CD1c-positive myeloid dendritic cell (primary cell): ENCODE measurements around the gene EPHA2.
"Not testable (repeated sequence)": the region's sequence is repeated elsewhere in the genome, so short reads cannot be mapped to it uniquely, and the experiment has no call there.

ENCODE experiments used
- DNase-seq: peaks from one replicate; pipeline ENCODE4 v3.0.0-alpha.2; 2016; ENCODE audit errors: extremely low spot score

Gene EPHA2

DNA sequence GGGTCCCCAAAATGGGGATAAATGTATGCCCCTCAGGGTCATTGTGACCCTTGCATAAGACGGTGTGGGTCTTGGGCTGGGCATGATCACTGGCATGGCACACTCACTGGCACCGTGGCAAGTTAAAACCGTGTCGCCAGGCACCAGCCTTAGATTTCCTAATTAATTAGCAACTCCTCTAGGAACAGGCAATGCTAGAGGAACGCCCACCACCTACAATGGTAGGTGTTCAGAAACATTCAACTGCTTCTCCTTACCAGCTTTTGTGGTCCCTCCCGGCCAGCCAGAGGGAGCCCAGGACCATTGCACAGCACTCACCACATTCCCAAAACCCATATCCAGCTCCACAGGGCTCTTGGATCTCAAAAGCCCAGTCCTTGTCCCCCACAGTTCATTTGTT is 36.4 kb downstream of the EPHA2 start:
- DNase-seq, result no peak

DNA sequence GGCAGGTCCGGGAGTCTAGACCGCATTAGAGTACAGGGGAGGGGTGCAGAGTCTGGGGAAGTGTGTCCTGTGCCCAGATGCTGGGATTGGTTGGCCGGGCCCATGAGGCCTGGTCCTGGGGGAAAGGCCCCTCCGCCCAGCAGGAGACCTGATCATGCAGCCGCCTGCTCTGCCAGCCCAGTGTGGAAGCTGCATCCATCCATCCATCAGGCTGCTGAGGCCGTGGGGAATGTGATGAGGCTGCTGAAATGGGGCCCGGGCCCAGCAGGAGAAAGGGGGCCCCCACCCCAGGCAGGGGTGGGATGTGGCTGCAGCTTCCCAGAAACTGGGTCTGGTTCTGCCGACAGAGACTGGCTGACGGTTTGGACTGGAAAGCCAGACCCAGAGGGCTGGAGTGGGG is 37.2 kb downstream of the EPHA2 start:
- no peak for DNase-seq

DNA sequence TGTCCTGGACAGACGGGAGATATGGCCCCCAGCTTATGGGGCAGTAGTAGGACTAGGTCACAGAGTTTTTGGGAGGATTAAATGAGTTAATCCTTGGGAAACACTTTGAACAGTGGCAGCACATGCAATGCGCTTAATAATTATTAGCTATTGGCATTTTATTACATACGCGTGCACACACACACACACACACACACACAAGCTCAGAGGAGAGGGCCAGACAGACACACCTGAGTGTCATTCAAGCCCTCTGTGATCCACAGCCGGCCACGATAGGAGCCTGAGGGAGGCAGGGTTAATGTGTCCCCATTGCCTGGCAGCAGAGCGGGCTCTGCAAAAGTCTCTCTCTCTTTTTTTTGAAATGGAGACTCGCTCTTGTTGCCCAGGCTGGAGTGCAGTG is 37.9 kb downstream of the EPHA2 start:
- DNase-seq, result no peak

DNA sequence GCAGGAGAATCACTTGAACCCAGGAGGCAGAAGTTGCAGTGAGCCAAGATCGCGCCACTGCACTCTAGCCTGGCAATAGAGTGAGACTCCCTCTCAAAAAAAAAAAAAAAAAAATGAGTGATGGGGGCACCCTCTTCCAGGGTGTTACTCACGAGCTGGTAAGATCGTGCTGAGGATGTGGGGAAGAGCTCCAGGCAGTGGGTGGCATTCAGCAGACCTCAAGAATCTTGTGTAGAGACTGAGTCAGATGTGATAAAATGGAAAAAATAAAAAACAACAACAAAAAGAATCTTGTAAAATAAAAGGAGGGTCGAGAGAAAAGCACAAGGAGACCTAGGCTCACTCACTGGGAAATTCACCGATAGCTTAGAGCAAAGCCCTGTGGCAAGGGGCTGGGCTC is 38.5 kb downstream of the EPHA2 start:
- no peak for DNase-seq

DNA sequence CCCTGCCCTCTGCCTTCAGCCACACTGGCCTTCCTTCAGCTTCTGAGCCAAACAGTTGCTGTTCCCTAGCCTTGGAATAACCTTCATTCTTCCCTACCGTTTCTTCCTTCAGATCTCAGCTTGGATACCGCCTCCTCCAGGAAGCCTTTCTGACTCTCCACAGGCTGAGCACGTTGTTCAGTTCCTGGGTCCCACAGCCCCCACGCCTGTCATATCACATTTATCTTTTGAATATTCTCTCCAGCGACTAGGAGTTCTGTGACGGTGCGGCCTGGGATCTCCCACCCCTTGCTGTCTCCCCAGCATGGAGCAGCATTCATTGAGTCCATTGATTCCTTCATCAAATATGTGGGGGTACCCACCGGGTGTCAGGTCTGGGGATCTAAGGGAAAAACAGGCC is 39.2 kb downstream of the EPHA2 start:
- DNase-seq, result no peak

DNA sequence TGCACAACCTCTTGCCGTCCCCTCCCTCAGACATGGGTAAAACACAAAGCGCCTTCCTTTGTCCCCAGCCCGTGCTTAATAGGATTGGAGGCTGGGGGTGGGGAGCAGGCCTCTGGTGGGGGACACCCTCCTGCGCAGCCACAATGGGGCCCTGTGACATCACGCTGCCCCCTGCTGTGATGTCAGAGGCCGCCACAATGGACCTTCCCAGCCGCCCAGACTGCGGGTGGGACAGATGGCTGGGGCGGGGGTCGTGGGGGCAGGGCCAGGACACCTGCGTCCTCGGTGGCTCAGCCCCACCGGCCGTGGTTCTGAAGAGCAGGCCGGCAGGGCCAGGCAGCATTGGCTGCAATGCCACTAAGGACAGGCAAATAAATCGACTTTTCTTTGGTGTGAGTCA is 39.9 kb downstream of the EPHA2 start:
- no peak for DNase-seq

DNA sequence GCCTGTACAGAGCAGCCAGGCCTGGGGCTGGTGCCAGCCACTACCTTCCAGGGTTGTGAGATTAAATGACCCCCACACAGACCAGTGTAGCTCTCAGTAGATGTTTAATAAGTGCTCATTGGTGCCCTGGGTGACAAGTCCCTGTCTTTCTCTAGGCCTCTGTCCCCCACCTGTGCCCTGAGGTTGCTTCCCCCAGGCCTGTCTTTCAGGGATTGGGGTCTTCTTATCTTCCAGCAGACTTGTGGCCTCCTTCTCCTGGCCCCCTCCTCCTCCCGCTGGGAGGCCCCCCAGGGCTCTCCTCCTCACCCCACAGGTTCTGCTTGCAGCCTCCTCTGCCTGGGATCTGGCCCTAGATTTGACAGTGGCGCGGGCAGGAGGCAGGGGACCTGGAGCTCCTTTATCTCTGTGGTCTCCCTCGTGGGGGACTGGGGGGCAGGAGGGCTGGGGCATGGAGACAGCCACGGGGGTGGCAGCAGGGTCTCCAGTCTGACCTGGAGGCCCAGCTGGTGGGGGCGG is 40.3 kb downstream of the EPHA2 start:
- no peak for DNase-seq

DNA sequence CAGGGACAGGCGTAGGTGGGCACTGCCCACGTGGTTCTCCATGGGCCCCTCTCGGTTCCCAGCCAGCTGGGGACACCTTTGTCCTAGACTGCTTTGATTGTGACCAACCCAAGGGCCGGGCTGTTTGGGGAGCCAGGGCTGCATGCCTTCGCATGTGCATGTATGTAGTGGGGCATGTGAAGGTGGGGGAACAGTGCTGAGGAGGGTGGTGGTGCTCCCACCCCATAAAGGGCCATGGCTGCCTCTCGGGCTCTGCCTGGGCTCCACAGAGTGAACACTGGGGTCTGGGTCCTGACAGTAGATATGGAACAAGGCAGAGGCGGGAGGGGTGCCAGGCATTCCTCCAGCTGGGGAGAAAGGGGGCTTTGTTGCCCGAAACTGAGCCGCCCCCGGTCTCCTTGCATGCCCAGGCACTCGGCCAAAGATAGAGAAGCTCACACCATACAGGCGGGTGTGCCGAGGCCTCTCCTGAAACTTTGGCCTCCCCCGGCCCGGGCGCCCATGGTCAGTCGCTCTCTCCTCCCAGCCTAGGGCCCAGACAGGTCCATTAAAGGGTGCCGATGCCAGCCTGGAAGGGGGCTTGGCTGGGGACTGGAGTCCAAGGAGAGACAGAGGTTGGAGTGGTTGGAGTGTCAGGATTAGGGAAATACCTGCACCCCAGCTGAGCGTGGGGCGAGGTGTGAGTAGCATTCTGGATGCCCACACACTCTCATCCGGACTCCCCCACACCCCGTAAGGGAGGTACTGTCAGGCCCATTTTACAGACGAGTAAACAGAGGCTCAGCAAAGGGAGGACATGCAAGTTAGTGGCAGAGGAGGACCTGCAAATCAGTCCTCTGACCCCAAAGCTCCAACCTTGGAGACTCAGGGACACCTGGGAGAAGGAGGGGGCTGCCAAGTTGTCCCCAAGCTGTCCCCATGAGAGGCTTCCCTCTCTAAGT is 41.1 kb downstream of the EPHA2 start:
- no peak for DNase-seq

DNA sequence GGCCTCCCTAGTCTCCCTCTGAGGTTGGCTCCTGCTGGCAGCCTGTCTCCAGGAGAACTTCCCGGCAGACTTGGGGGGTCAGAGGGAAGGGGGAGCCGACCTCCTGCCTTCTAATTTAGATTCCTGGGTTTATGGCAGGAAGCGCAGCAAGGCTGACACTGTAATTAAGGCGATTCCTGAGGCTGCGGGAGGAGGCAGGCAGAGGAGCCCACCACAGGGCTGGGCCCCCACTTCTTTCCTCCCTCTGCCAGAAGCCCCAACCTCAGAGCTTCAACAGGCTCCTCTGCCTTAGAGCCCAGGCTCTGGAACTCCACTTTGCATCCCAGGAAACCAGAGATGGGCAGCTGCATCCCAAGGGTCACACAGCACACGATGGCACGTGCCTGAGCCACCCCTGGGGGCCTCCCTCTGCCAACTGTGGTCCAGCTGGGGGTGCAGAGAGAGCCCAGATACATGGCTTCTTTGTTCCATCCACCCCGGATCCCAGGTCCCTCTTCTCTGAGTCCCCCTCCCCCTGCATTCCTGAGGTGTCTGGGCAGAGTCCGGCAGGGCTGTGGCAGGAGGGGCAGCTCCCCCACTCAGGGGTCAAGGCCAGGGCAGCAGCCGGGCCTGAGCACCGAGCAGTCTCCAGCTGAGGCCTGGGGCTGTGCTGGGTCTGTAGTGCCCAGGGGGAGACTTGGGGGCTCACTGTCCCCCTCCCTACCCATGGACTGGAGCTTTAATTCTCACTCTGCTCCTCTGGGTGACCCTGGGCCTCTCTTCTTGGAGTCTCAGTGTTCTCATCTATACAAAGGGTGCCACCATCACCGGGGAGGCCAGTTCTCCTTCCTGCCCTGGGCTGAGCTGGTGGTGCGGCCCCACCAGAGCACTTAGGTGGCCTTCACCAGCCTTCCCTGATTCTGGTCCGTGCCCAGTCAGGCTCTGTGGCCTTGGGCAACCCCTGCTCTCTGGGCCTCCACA is 43.0 kb downstream of the EPHA2 start:
- no peak for DNase-seq

DNA sequence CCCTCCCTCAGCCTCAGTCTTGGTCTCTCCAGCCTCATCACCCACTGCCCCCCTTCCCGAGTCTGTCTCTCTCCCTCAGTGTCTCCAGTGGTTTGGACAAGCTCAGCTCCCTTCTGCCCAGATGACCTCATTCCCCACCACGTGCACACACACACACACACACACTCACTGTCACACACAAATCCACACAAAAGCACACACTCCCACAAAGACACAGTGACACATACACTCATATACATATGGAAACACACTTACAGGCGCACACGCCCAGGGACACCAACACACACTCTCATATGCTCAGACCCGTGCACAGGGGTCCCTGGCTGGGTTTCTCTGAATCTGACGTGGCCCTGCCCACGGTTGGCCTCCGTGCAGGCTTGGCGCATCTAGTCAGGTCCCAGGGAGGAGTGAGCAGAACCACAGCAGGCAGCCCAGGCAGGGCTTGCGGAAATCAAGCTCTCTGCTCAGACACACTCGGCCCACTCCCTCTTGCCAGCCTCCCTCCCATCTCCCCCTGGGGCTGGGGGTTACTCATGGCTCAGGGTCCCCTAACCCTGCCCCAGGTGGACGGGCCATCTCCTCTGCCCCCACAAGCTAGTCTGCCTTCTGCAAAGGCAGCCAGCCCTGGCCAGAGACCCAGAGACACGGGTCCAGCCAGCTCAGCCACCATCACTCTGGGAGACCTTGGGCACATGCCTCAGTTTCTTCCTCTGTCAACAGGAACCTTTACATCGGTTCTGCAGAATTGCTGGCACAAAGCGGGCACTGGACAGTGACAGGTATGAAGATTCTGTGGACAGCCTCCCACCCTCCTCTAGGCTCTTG is 43.9 kb downstream of the EPHA2 start:
- DNase-seq, result no peak

DNA sequence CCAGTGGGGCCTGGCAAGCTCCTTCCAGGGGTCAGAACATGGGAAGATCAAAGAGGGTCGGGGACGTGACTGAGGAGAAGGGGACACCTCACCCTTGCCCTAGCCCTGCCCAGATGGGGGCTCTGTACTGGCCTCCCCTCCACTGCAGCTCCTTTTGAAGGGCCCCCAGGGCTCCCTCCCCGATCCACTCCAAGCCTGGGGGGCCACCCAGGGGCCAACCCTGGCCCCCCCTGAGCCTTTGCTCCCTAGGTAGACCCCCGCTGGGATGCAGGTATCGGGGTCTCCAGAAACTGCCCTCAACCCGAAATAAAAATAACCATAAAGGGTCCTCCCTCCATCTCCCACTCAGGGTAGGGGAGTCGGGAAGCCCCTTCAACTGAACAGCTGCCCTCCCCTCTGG is 45.0 kb downstream of the EPHA2 start:
- no peak for DNase-seq

DNA sequence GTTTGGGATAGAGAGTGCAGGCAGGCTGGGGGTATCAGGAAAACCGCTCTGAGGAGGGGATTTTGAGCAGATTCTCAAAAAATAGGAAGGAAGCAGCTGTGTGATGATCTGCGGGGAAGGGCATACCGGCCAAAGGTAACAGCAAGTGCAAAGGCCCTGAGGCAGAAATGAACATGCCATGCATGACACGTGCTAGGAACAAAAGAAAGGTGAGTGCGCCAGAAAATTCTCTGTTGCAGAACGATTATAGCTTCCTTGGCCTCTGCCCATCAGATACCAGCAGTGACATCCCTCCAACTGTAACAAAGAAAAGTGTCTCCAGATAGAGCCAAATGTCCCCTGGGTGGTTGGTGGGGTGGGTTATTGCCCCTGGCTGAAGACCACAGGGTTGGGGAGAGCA is 45.4 kb downstream of the EPHA2 start:
- DNase-seq, result no peak

DNA sequence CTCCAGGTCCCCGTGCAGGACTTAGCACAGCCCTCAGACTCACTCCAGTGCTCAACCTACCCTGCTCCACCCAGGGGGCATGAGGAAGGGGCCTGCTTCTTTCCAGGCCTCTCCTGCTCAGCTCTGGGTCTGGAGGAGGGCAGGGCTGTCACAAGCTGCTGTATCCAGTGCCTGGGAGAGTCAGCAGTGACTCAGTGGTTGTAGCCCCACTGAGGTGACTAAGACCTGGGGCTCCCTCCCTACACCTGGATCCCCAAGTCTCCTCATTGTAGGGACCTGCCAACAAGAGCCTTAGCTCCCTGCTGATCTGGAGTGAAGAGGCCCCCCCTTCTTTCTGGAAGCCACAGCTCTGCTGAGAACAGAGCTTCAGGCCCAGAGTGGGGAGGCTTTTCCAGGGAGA is 46.3 kb downstream of the EPHA2 start:
- DNase-seq, result no peak

DNA sequence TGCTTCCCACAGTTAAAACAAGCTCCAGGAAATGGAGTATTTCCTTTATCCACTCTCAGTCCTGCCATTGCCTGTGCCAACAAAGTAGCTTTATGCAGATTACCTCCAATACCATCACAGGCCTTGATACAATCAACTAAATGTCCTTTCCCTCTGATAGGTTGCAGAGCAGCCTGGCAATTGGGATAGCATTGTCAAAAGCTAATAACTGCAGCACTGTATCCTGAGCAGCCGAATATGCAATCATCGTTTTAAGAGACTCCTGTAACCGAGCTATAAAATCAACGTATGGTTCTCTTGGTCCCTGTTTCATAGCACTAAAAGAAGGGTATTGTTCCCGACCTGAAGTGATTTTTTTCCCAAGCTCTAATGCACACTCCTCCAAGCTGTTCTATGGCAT is 48.8 kb downstream of the EPHA2 start:
- not testable (repeated sequence) for DNase-seq

DNA sequence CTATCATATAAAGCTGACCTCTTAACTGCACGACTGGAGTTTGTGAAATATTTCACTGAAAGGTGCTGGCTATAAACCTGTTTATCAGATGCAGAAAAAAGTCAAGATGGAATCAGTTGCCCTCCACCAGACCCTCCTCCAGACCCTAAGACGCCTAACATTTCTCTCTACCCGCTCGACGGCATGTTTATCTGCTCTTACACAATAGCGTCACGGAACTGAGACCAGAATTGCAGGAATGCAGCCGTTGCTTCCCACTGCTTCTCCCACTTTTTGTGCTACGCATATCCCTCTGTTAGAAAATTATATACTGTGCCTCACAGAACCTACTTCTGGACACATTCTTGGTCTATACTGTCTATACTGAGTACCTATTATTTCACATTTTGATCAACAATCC is 54.2 kb downstream of the EPHA2 start:
- no peak for DNase-seq

DNA sequence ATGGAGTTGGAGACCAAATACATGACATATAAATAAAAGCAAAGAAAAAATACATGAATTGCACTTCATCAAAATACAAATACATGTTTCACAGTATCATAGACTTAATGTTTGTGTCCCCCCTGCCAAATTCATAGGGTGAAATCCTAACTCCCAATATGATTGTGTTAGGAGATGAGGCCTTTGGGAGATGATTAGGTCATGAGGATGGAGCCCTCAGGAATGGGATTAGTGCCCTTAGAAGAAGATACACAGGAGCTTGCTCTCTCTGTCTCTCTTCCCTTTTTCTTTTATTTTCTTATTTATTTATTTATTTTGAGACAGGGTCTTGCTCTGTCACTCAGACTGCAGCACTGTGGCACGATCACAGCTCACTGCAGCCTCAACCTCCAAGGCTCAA is 56.5 kb downstream of the EPHA2 start:
- DNase-seq, result no peak

DNA sequence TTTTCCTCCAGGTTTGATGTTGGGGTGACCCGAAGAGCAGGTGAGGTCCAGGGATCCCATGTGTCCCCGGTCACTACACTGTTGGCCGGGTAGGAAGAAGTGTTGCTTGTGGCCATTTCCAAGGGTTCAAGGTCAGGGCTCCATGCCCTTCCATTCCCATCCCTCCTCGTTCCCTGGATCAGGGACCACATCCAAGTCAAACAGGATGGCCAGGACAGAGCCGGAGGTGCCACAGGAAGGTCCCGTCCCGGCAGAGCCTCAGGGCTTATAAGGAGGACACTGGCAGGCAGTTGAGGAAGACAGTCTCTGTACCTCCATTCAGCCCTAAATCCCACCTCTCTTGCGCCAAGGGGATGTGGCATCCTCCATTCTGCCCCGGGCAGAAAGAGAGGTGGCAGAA is 60.4 kb downstream of the EPHA2 start:
- DNase-seq, result no peak

DNA sequence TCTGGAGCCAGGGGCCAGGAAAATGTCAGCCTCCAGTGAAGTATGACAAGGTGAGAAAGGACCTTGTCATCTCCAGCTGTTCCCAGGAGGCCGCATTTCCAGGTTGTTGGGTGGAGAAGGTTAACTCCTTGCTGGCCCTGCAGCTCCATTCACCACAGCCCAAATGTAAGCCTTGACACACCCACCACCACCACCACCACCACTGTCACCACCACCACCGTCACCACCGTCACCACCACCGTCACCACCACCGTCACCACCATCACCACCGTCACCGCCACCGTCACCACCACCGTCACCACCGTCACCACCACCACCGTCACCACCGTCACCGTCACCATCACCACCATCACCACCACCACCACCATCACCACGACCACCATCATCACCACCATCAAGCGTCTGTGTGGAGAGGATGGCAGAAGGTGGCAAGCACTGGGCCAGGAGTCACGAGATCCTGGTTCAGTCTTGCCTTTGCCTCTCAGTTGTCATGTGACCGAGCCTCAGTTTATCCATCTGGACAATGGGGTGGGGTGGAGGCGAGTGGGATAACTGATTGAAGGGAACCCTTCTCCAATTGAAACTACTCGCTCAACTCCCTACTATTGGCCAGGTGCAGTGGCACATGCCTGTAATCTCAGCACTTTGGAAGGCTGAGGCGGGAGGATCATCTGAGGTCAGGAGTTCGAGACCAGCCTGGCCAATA is 61.3 kb downstream of the EPHA2 start:
- no peak for DNase-seq

DNA sequence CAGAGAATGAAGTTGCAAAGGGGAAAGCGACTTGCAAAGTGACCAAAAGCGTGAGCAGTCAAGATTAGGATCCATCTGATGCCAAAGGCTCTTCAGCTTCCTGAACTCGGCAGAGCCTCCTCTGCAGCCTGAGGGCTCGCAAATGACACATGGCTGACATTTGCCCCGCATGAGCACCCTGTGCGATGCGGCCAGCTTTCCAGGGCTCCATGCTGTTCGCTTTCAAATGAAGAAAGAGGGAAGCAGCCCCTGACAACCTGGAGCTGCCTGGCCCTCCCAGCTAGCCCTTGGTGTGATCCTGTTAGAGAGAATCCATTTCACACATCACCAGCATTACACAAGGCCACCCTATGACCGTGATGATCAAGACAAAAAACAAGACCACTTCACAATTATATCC is 62.3 kb downstream of the EPHA2 start:
- no peak for DNase-seq

DNA sequence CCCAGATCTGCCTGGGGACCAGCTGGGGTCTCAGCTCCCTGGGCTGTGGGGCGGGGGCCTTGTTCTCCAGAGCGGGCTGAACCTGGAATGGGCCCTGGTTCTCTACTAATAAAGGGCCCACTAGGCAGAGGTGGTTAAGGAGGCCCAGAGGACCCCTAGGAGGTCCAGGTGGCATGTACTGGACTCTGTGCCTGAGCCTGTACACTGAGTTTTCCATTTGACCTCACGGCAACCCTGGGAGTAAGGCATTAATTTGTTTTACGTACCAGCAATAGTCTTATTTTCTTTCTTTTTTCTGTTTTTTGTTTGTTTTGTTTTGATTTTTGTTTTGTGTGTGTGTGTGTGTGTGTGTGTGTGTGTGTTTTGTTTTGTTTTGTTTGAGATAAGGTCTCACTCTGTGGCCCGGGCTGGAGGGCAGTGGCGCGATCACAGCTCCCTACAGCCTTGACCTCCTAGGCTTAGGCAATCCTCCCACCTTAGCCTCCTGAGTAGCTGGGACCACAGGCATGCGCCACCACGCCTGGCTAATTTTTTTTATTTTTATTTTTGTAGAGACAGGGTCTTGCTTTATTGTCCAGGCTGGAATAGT is 62.9 kb downstream of the EPHA2 start:
- DNase-seq, result no peak
